ENCODE measurements around the gene RGPD5. TPM values are rescaled to one million over a fixed set of nuclear protein-coding genes. Genes with fewer than 3 reads are reported as not detected.
"Not testable (repeated sequence)": the region's sequence is repeated elsewhere in the genome, so short reads cannot be mapped to it uniquely, and the experiment has no call there.

The RGPD5 gene
- total RNA-seq: 10 to 100 TPM; 22.2 to 27.9 TPM

DNA sequence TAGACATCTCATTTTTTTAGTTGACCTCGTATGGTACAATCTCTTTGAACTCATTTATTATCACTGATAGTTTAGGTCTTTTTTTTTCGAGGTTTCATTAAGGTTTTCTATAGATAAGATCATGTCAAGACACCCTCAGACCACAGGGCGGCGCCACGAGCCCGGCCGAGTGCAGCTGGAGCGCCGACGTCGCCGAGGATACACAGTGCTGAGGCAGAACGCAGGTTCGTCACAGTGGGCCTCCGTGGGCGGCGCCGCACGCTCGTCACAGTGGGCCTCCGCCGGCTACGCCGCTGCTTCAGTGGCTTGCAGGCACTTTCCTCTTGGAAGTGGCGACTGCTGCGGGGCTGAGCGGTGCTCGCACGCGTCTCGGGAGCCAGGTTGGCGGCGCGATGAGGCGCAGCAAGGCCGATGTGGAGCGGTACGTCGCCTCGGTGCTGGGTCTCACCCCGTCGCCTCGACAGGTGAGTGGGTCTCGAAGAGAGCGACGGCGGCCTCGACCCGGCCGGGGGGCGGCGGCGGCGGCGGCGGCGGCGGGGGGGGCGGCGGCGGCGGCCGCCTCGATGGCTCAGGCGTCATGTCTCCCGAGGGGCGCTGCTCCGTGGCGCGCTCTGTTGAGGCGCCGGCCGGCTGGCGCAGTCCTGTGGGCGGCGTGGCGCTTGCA lies at the start of gene RGPD5:
RGPD5 (plus strand) TSS at position 232 of the 664 bp plus-strand sequence; CDS start at position 393, 161 bp downstream.
- not testable (repeated sequence) for H3K27me3 Mint-ChIP-seq, H3K4me1 Mint-ChIP-seq, DNase-seq, H3K36me3 Mint-ChIP-seq, H3K27ac Mint-ChIP-seq, H3K9me3 Mint-ChIP-seq, H3K4me3 Mint-ChIP-seq

DNA sequence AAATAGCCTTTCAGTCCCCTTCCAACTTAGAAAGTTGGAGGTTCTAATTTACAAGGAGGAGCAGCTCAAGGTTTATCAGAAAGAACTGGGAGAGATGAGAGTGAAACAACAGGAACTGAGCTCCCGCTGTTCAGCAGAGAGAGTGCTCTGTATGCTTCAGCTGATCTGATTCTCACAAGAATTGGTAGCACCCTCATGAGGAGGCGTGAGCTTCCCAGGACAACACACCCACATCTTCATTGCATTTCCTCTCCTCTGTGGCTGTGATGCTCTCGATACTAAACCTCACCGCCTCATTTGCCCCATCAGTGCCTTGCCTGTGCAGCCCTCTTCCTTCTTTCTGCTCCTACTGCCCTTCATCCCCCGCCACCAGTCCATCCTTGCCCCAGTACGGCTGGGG lies 42.5 kb upstream of the RGPD5 start:
- not testable (repeated sequence) for H3K4me1 Mint-ChIP-seq, H3K4me3 Mint-ChIP-seq, DNase-seq, H3K27me3 Mint-ChIP-seq, H3K27ac Mint-ChIP-seq, H3K9me3 Mint-ChIP-seq, H3K36me3 Mint-ChIP-seq

DNA sequence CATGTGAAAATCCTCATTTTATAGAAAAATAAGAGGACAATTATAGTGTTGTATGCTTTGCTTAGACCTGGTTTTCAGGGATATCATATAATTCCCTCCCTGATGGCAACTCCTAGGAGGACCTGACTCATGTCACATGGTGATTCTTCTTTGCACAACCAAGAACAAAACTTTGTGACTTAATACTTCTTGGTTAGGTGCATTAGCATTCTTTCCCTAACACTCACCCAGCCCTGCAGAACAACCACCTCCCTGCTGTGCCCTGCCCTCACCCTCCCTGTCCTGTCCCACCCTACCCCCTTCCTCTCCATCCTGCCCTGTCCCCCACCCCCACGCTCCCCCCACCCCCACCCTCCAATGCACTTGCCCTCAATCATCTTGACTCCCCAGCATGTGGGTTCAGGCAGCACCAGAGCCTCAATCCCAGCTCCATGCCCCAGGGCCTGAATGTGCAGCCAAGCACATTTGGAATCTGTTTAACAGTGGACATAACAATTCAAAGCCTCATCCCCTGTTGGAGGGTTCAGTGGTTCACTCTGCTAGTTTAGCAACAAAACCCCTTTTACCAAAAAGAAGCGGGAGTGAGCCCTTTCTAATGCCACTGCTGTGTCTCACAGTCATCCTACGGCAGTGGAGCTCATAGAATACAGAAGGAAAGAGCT lies 36.8 kb upstream of the RGPD5 start:
- H3K36me3 Mint-ChIP-seq, H3K27ac Mint-ChIP-seq, H3K4me3 Mint-ChIP-seq, DNase-seq, H3K27me3 Mint-ChIP-seq, H3K9me3 Mint-ChIP-seq, H3K4me1 Mint-ChIP-seq: not testable (repeated sequence)

DNA sequence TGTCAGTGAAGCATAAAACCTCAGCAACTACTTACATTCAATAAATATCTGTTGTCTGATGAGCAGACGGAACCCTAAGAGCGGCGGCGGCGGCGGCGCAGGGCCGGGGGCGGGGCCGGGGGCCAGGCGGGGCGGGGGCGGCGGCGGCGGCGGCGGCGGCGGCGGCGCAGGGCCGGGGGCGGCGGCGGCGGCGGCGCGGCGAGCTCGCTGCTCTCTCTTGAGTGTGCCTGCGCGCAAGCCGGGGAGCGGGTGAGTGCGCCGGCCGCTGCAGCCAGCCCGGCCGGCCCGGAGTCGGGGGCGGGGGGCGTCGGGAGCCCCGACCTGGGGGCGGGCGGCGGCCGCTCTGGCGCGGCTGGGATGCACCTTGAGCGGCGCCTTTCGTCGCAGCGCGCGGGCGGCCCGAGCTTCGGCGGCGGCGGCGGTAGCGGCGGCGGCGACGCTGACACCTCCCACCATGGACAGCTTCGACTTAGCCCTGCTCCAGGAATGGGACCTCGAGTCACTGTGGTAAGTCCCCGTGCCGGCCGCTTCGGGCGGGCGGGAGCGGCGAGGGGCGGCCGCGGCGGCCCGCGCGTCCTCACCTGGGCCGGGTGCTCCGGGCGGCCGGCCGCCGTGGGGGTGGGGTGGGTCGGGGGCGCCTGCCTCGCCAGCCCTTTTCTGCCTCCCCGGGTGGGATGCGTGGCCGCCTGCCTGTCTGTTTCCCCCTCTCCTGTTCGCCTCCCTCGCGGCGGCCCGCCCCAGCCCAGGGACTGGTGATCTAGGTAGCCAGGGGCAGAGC lies 33.7 kb upstream of the RGPD5 start:
- H3K27ac Mint-ChIP-seq, H3K27me3 Mint-ChIP-seq, DNase-seq, H3K9me3 Mint-ChIP-seq, H3K36me3 Mint-ChIP-seq, H3K4me3 Mint-ChIP-seq, H3K4me1 Mint-ChIP-seq: not testable (repeated sequence)

DNA sequence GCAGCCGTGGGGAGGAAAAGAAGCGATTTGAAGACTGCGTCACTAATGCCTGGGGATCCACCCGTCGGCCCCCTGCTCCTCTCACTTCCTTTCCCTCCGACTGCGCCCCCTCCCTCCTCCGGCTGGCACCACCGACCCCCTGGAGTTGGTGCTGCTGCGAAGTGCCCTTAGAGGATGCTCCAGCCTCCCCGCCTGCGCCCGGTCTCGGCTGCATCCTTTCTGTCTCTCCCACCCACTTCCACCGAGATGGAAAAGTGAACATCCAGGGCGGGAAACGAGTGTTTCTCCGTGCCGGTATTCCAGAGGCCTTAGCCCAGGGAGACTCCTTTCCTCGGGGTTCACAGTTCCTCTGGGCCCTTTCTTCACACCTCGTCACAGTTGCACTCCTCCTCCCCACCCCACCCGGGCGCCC lies 33.1 kb upstream of the RGPD5 start:
- H3K27ac Mint-ChIP-seq, H3K4me1 Mint-ChIP-seq, H3K36me3 Mint-ChIP-seq, DNase-seq, H3K4me3 Mint-ChIP-seq, H3K9me3 Mint-ChIP-seq, H3K27me3 Mint-ChIP-seq: not testable (repeated sequence)

DNA sequence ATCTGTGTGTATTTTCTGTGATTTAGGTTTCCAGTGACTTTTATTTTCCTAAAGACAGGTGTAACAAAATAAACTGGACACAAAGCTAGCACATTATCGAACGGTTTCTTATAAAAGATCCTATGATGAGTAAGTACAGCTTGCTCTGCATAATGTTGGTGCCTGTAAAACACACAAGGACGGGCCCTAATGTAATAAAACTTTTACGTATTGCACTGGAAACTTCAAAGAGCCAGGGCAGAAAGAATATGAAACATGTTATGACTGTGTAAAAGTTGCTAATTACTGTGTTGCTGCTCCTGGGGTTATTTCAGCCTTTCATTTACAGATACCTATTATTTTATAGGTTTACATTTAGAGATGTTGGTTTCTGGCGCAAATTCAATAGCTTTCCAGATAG lies 32.1 kb upstream of the RGPD5 start:
- not testable (repeated sequence) for H3K9me3 Mint-ChIP-seq, H3K27ac Mint-ChIP-seq, H3K27me3 Mint-ChIP-seq, DNase-seq, H3K36me3 Mint-ChIP-seq, H3K4me3 Mint-ChIP-seq, H3K4me1 Mint-ChIP-seq

DNA sequence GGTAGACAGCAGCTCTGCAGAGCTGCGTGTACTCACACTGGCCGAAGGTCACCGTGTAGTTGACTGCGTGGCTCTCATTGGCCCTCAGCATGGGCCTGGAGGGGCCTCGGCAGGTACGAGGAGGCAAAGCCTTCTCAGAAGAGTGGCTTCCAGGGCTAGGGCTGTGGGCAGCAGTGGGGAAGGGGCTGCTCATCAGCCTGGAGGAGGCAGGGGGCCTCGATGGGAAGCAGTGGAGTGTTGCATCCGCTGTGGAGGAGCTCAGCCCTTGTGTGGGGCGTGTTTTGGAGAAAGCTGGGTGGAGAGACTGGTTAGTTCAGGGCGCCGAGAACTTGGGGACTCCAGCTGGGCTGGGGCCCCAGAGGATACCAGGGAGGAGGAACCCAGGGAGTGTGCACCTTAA lies 28.0 kb upstream of the RGPD5 start:
- not testable (repeated sequence) for H3K4me3 Mint-ChIP-seq, H3K9me3 Mint-ChIP-seq, H3K36me3 Mint-ChIP-seq, H3K27ac Mint-ChIP-seq, H3K27me3 Mint-ChIP-seq, H3K4me1 Mint-ChIP-seq, DNase-seq

DNA sequence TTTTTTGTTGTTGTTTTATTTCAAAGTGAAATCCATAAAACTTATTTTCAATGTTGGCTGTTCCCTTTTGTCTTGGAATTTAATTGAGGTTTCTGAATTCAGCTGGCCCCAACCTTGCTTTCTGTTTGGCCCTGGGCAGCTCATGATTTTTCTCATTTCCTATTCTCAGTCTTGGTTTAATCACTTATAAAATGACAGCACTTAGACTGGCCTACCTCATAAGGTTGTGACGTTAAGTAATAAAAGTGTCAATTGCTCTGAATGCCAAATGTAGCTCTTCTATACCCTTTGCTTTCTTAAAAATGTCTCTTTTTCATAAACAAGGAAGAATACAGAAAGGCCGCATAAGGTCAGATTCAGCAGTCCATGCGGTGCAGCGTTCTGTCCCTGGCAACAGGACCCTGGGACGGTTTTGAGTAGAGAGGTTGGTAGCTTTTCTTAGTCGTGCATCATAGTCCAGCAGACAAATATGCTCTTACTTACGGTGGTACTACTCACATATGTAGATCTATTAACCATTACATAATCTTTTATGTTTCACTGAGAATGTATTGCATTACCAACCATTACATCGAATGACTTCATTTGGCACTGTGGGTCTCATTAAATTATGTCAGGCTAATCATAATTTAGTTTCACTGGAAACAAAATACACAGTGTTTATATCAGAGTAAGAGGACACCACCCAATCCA lies 27.1 kb upstream of the RGPD5 start:
- not testable (repeated sequence) for H3K27me3 Mint-ChIP-seq, H3K27ac Mint-ChIP-seq, H3K4me1 Mint-ChIP-seq

DNA sequence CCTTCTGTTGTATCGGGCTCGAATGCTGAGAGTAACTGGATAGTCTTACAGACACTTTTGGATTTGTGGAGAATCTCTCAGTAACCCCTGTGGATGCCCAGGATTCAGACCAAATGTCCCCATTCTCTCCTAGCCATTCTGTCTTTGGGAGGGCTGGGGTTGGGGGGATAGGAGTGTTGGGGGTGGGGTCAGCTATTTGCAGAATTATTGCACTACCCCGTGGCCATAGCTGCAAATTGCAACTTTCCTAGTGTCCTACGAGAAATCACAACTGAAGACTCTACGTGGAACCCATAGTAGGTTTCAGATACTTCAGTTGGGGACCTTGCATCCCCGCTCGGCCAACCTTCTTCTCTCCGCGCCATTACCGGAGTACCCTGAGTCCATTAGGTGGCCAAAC lies 25.2 kb upstream of the RGPD5 start:
- H3K4me1 Mint-ChIP-seq, H3K27ac Mint-ChIP-seq, H3K27me3 Mint-ChIP-seq, DNase-seq, H3K4me3 Mint-ChIP-seq, H3K36me3 Mint-ChIP-seq, H3K9me3 Mint-ChIP-seq: not testable (repeated sequence)

More for the DNA sequence above, 27.1 kb upstream of the RGPD5 start:
- not testable (repeated sequence) for DNase-seq, H3K4me3 Mint-ChIP-seq, H3K36me3 Mint-ChIP-seq, H3K9me3 Mint-ChIP-seq

DNA sequence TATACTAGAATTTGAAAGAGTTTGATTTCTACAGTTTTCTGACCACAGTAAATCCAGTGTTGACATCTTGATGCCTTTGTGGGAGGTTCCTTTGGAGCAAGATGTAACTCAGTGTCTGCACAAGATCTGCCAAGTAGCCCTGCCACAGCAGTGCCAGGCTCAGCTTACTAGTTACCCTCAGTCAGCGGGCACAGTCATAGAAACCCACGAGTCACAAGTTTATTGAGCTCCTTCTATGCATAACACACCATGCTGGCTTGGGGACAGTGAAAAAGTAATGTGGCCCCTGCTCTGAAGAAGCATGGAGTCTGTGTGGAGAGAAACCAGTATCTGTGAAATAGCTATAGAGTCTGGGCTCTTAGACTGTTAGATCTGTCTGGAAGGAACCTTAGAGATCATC lies 15.0 kb upstream of the RGPD5 start:
- H3K9me3 Mint-ChIP-seq, H3K4me3 Mint-ChIP-seq, H3K36me3 Mint-ChIP-seq, DNase-seq, H3K27ac Mint-ChIP-seq, H3K27me3 Mint-ChIP-seq, H3K4me1 Mint-ChIP-seq: not testable (repeated sequence)

DNA sequence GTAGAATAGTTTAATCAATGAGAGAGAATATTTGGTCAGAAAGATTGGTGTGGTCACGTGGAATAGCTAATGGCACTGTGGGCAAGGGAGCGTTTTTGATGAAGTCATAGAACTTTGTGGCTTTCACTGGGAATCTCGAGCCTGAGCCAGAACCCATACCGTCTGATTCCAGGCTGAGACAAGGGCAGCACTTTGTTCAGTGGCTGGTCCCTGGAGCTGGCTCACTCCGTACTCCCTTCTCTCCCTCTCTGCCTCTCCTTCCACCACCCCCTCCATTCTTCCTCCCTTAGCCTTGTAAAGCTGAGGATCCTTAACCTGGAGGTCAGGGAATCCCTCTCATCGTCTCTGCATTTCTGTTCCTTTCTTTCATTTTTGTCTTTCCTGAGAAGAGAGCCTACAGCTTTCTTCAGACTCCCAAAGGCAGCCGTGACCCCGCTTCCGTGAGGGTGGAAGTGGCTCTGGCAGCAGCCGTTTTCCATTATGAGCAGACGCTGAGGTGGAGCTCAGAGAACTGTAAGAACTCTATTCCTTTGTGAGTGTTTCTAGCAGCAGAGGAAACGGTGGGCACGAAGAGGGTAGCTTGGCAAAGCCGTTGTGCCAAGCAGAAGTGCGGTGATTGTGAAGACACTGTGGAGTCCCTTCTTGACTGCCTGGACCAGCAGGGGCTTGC lies 12.8 kb upstream of the RGPD5 start:
- H3K9me3 Mint-ChIP-seq, H3K27me3 Mint-ChIP-seq, H3K36me3 Mint-ChIP-seq, H3K27ac Mint-ChIP-seq, H3K4me1 Mint-ChIP-seq, H3K4me3 Mint-ChIP-seq, DNase-seq: not testable (repeated sequence)

DNA sequence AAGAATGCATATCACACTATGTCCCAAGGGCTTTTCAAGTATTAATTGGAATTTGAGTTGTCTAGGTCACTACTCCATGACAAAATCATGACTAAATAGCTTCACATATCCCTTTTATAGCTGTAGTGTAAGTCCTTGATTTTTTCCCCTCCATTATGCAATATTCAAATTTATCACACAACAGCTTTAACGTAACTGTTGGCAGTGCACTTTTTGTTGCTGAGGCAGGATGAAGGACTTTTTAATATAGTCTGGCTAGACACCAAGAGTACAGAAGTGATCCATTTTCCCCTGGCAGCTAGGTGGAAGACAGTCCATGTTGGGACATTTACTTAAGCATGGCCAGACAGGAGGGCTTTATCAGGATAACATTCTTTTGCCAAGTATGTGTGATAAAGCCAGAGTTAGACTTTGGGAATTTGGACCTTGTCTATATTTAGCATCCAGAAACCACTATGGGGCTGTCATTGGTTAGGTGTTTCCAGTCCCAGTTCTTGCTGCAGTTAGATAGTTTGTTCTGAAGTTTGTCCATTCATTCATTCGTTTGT lies 11.6 kb upstream of the RGPD5 start:
- DNase-seq, H3K27ac Mint-ChIP-seq, H3K4me3 Mint-ChIP-seq, H3K4me1 Mint-ChIP-seq, H3K9me3 Mint-ChIP-seq, H3K27me3 Mint-ChIP-seq, H3K36me3 Mint-ChIP-seq: not testable (repeated sequence)

DNA sequence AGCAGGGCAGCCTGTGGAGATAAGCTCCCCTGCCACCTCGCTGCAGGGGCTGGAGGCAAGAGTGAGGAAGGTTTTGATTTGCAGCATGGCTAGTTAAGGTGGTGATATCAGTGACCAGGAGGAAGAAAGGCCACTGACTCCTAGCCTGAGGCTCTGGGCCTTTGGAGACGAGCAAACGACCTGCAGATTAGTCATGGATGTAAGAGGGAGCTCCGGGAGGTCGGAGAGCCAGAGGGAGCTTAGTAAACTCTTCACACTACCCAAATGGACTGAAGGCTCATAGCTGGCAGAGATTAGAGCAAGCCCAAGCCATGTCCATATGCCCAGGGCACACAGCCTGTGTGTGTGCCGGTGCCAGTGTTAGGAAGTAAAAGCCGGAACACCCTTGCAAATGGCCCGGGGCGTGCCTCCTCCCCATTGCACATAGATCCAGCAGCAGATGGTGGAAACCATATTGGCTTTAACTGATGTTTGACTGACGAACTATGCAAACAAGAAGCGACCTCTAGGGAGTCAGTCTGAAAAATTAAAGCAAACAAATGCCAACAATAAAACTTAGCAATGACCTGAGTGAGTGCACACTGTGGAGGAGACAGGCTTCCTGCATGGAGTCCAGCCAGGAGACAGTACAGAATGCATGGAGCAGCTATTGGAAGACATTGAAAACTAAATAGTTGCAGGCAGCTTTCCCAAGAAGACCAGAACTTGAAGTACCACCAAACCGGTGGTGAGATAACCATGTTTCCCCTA lies 2.4 kb upstream of the RGPD5 start:
- H3K4me3 Mint-ChIP-seq: not testable (repeated sequence)

DNA sequence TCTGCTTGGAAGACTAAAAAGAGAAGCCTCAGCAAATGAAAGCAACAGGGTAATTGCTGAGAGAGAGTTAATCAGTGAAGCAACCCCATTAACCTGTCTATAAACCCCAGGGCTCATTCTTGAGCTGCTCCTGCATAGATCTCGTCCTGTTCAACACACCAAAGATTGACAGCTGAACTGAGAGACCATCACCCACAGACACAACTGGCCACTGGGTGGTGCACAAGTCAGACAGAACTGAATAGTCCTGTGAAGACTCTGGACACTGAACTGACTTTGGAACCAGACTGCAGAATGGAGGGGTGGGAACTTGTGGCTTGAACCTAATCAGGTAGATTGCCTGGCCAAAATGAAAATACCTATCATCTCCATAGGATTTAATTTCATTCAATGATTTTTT lies 1.4 kb upstream of the RGPD5 start:
- not testable (repeated sequence) for H3K9me3 Mint-ChIP-seq, H3K4me1 Mint-ChIP-seq, DNase-seq, H3K36me3 Mint-ChIP-seq, H3K27me3 Mint-ChIP-seq, H3K4me3 Mint-ChIP-seq, H3K27ac Mint-ChIP-seq

More for the DNA sequence above, 2.4 kb upstream of the RGPD5 start:
- DNase-seq, H3K27ac Mint-ChIP-seq, H3K4me1 Mint-ChIP-seq, H3K9me3 Mint-ChIP-seq, H3K27me3 Mint-ChIP-seq, H3K36me3 Mint-ChIP-seq: not testable (repeated sequence)
